ENCODE results near the gene SIDT2.
"Not testable (repeated sequence)": the region's sequence is repeated elsewhere in the genome, so short reads cannot be mapped to it uniquely, and the experiment has no call there.

The SIDT2 gene

GRCh38 chr11:117178210-117179034, at the start of gene SIDT2:
Gene SIDT2, plus strand, starts transcription at chr11:117178743. Its CDS starts 521 bp downstream, at chr11:117179264.
- Mint-ChIP-seq H3K36me3 (no peaks in the 10 kb centered on the region), H3K9me3 (no peaks in the 10 kb centered on the region), H3K27ac (peak within 1 kb of the TSS; percentile 84), H3K4me1 (peaks cover 35% of the 10 kb centered on the region), H3K27me3 (no peaks in the 10 kb centered on the region), H3K4me3 (peak within 1 kb of the TSS; percentile 92)

GRCh38 chr11:117130396-117130795, 48.1 kb upstream of the SIDT2 start:
- not testable (repeated sequence) for H3K27me3 Mint-ChIP-seq, H3K9me3 Mint-ChIP-seq, H3K27ac Mint-ChIP-seq, H3K36me3 Mint-ChIP-seq, H3K4me1 Mint-ChIP-seq, H3K4me3 Mint-ChIP-seq

DNA sequence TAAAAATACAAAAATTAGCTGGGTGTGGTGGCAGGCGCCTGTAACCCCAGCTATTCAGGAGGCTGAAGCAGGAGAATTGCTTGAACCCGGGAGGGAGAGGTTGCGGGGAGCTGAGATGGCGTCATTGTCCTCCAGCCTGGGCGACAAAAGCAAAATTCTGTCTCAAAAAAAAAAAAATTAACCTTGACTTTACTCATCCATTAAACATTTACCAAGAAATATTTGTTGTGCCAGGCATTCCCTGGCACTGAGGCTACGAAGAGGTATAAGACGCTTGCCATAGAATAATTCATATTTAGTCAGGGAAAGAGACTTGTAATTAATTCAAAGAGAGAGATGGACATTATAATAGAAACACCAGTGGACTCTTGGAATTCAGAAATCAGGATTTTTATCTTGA, 47.7 kb upstream of the SIDT2 start:
- Mint-ChIP-seq H3K9me3 (no peaks in the 10 kb centered on the region), H3K36me3 (no peaks in the 10 kb centered on the region), H3K27ac (no peak overlapping the region), H3K4me1 (no peaks in the 10 kb centered on the region), H3K4me3 (no peak overlapping the region), H3K27me3 (no peaks in the 10 kb centered on the region)

DNA sequence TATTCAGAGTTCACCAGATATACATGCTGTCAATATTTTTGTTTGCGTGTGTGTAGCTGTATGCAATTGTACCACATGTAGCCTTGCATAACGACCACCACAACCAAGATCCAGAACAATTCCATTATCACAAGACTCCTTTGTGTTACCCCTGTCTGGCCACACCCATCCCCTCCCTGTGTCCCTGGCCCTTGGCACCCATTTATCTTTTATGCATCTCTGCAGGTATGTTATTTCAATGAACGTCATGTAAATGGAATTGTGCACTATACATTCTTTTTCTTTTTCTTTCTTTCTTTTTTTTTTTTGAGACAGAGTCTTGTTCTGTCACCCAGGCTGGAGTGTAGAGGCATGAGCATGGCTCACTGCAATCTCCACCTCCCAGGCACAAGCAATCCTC, 44.1 kb upstream of the SIDT2 start:
- Mint-ChIP-seq H3K27ac (no peak overlapping the region), H3K4me3 (no peak overlapping the region)

DNA sequence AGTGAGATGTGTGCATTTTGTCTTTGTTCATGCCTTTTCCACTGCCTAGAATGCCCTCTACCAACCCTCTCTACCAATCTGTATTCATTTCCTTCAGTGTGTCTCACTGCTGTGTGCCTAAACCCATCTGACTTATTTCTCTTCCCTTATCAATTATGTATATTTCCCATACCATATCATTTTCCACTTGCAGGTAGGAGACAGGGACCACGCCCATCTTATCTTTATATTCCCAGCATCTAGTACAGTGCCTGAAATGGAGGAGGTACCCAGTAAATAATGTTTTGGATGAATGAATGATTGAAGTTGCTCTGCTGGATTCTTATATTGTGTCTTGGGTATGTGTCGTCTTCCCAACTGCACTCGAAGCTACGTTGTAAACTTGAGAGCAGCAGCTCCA, 43.6 kb upstream of the SIDT2 start:
- H3K9me3 Mint-ChIP-seq, H3K27me3 Mint-ChIP-seq, H3K27ac Mint-ChIP-seq, H3K4me1 Mint-ChIP-seq, H3K36me3 Mint-ChIP-seq, H3K4me3 Mint-ChIP-seq: not testable (repeated sequence)

More for the DNA sequence above, 44.1 kb upstream of the SIDT2 start:
- Mint-ChIP-seq H3K36me3 (no peaks in the 10 kb centered on the region), H3K9me3 (no peaks in the 10 kb centered on the region), H3K4me1 (no peaks in the 10 kb centered on the region), H3K27me3 (no peaks in the 10 kb centered on the region)

- not testable (repeated sequence) for H3K9me3 Mint-ChIP-seq, H3K36me3 Mint-ChIP-seq, H3K4me3 Mint-ChIP-seq, H3K4me1 Mint-ChIP-seq, H3K27me3 Mint-ChIP-seq, H3K27ac Mint-ChIP-seq
Observed at GRCh38 chr11:117137223-117138086, 41.1 kb upstream of the SIDT2 start.

DNA sequence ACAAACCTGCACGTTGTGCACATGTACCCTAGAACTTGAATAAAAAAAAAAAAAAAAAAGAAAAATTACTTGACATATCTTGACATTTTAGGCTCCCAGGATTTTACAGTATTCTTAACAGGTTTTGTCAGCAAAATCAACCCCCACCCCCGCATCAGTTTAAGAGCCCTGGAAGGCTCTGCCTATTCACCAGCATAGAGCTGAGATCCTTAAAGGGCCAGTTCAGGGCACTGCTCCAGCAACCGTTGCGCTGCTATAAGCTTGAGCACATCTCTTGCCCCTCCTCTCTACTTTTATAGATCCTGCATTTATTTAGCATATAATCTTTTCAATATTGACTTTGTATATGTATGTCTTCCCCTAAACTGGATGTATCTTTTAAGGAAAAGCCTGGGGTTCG, 35.2 kb upstream of the SIDT2 start:
- Mint-ChIP-seq H3K36me3 (peaks cover 2% of the 10 kb centered on the region), H3K4me1 (peaks cover 41% of the 10 kb centered on the region), H3K9me3 (no peaks in the 10 kb centered on the region), H3K27me3 (no peaks in the 10 kb centered on the region), H3K4me3 (peak overlapping the region; percentile 94), H3K27ac (peak overlapping the region; percentile 92)

- Mint-ChIP-seq H3K4me1 (peaks cover 41% of the 10 kb centered on the region), H3K9me3 (no peaks in the 10 kb centered on the region), H3K4me3 (peak within 1 kb of the TSS; percentile 100), H3K27ac (peak within 1 kb of the TSS; percentile 94), H3K27me3 (no peaks in the 10 kb centered on the region), H3K36me3 (peaks cover 2% of the 10 kb centered on the region)
Observed at GRCh38 chr11:117143871-117144476, 34.6 kb upstream of the SIDT2 start, which contains the start of gene PAFAH1B2. Gene PAFAH1B2, plus strand, starts transcription at chr11:117144287. Its CDS starts 8,161 bp downstream, at chr11:117152448.

DNA sequence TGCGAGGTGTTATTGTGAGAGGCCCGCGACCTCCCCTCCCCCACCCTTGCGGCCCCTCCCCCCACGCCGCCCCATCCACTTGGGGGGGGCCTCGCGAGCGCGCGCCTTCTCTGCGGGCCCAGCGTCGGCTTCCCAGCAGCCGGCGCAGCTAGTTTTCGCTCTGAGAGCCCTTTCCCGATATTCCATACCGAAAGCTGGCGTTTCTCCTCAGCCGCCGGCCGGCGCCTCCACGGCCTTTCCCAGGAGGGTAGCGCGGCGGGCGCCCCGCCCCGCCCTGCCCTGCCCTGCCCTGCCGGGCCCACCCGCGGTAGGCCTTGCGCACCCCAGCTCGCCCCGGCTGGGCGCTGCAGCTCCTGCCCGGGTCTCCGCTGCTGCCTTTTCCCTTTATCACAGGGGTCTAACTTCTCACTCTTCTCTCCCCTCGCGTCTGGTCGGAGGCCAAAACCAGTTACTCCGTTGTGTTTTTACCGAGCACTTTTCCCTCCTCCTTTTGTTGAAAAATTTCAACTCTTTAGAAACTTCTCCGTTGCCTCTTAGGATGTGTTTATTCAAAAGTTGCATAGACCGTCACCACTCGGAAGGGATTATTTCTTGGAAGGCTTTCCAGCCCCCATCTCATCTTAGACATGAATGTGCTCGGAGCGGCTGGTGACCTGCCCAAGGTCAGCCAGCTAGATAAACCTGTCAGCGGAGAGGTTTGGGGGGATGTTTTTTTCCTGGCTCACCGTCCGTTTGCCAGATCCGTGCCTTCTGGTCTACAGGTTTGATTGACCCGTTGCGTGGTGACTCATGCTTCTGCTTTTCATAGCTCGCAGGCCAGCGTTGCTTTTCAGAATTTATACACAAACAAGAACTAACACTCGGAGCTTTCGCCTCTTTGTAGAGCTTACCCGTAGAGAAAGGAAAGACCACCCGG, 33.8 kb upstream of the SIDT2 start:
- peaks cover 2% of the 10 kb centered on the region for H3K36me3 Mint-ChIP-seq
- no peaks in the 10 kb centered on the region for H3K9me3 Mint-ChIP-seq
- H3K4me1 Mint-ChIP-seq, result peaks cover 43% of the 10 kb centered on the region
- H3K27me3 Mint-ChIP-seq, result no peaks in the 10 kb centered on the region
- H3K27ac Mint-ChIP-seq, result peak overlapping the region; percentile 94
- H3K4me3 Mint-ChIP-seq, result peak overlapping the region; percentile 100

DNA sequence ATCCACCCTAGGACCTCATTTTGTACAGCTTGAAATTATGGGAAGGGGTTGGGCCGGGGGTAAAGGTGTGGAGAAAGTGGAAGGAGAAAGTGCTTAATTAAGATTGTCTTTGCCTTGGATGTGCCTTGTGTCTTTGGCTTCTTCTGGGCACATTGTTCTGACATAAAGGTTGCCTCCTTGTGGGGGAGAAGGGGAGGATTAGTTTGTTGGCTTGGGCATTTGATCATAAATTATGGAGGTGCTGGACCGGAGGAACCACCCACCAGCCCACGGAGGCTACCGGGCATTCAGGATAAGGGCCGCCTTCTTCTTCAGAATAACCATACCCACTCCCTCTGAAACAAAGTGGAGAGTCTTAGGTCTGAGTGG, 33.2 kb upstream of the SIDT2 start:
- Mint-ChIP-seq H3K9me3 (no peaks in the 10 kb centered on the region), H3K27ac (peak overlapping the region; percentile 94), H3K27me3 (no peaks in the 10 kb centered on the region), H3K36me3 (peaks cover 2% of the 10 kb centered on the region), H3K4me3 (peak overlapping the region; percentile 100), H3K4me1 (peaks cover 47% of the 10 kb centered on the region)

DNA sequence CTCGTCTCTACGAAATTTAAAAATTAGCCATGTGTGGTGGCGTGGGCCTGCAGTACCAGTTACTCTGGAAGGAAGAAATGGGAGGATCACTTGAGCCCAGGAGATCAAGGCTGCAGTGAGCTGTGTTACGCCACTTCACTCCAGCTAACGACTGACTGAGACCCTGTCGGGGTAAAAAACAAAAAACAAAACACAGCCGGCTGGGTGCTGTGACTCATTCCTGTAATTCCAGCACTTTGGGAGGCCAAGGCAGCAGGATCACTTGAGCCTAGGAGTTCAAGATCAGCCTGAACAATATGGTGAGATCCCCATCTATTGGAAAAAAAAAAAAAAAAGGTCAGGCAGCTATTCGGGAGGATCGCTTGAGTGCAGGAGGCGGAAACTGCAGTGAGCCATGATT, 32.0 kb upstream of the SIDT2 start:
- H3K27ac Mint-ChIP-seq, result no peak overlapping the region
- H3K4me1 Mint-ChIP-seq, result peaks cover 50% of the 10 kb centered on the region
- peaks cover 4% of the 10 kb centered on the region for H3K36me3 Mint-ChIP-seq
- no peaks in the 10 kb centered on the region for H3K9me3 Mint-ChIP-seq
- H3K27me3 Mint-ChIP-seq, result no peaks in the 10 kb centered on the region
- peak overlapping the region; percentile 100 for H3K4me3 Mint-ChIP-seq

- Mint-ChIP-seq H3K9me3 (no peaks in the 10 kb centered on the region), H3K36me3 (peaks cover 6% of the 10 kb centered on the region), H3K27ac (no peak overlapping the region), H3K4me3 (no peak overlapping the region), H3K27me3 (no peaks in the 10 kb centered on the region), H3K4me1 (peaks cover 36% of the 10 kb centered on the region)
Observed at GRCh38 chr11:117152066-117152465, 26.5 kb upstream of the SIDT2 start.

- peaks cover 7% of the 10 kb centered on the region for H3K36me3 Mint-ChIP-seq
- no peaks in the 10 kb centered on the region for H3K9me3 Mint-ChIP-seq
- peaks cover 38% of the 10 kb centered on the region for H3K4me1 Mint-ChIP-seq
- H3K27ac Mint-ChIP-seq, result no peak overlapping the region
- no peak overlapping the region for H3K4me3 Mint-ChIP-seq
- H3K27me3 Mint-ChIP-seq, result no peaks in the 10 kb centered on the region
Observed at GRCh38 chr11:117154468-117154867, 24.1 kb upstream of the SIDT2 start.

DNA sequence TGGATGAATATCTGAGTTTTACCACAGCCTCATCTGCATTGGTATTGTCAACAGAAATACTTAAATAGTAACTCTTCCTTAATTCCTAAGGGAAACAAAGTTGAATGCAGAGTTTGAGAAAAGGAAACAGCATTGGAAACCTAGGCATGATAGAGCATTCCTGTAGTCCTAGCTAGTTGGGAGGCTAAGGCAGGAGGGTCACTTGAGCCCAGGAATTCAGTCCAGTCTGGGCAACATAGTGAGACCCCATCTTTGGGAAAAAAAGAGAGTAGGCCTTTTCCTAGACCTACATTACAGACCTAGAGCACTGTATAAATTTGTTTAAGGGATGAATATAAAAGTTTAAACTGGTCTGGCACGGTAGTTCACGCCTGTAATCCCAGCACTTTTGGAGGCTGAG, 21.0 kb upstream of the SIDT2 start:
- Mint-ChIP-seq H3K4me3 (no peak overlapping the region), H3K27ac (peak overlapping the region; percentile 35), H3K36me3 (peaks cover 2% of the 10 kb centered on the region)

GRCh38 chr11:117159892-117160291, 18.7 kb upstream of the SIDT2 start:
- peaks cover 20% of the 10 kb centered on the region for H3K4me1 Mint-ChIP-seq
- H3K36me3 Mint-ChIP-seq, result peaks cover 2% of the 10 kb centered on the region
- H3K27ac Mint-ChIP-seq, result peak overlapping the region; percentile 55
- no peaks in the 10 kb centered on the region for H3K9me3 Mint-ChIP-seq
- no peaks in the 10 kb centered on the region for H3K27me3 Mint-ChIP-seq
- H3K4me3 Mint-ChIP-seq, result no peak overlapping the region

More for the DNA sequence above, 21.0 kb upstream of the SIDT2 start:
- Mint-ChIP-seq H3K4me1 (peaks cover 26% of the 10 kb centered on the region), H3K9me3 (no peaks in the 10 kb centered on the region), H3K27me3 (no peaks in the 10 kb centered on the region)

All from activated naive CD4-positive, alpha-beta T cell treated with anti-CD3 and anti-CD28 coated beads, Interleukin-2, amount 50 U/mL, for 24 hours (primary cell).